Measurements from ENCODE around the gene C5orf24.
A peak's percentile ranks its signal among the peaks of the same experiment; 100 is the strongest.

C5orf24 gene

DNA sequence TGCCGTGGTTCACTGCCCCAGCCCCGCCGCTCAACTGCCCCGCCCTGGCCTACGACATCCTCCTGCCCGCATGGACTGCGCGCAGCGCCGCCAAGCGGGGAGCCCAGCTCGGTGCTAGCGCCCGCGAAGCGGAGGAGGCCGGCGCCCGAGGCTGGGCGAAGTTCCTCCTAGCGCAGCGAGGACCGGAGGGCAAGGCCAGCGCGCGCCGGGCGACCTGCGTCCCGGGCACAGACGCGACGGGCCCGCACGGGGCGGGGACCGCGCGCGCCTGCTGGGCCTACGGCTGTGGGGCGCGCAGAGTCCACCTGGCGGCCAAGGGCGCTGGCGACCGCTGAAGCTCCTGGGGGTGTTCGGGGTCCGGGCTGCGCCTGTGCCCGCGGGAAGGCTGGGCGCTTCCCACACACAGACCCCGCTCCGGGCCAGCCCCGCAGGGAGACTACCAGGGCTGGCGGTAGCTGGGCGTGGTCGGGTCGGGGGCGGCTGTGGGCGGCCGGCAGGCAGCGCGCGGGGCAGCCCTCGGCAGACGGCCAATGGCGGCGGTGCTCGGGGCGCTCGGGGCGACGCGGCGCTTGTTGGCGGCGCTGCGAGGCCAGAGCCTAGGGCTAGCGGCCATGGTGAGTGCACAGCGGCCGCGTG is 59.0 kb downstream of the C5orf24 start, which contains the start of gene PCBD2 (continued):
- TF ChIP-seq, protein P1, sequence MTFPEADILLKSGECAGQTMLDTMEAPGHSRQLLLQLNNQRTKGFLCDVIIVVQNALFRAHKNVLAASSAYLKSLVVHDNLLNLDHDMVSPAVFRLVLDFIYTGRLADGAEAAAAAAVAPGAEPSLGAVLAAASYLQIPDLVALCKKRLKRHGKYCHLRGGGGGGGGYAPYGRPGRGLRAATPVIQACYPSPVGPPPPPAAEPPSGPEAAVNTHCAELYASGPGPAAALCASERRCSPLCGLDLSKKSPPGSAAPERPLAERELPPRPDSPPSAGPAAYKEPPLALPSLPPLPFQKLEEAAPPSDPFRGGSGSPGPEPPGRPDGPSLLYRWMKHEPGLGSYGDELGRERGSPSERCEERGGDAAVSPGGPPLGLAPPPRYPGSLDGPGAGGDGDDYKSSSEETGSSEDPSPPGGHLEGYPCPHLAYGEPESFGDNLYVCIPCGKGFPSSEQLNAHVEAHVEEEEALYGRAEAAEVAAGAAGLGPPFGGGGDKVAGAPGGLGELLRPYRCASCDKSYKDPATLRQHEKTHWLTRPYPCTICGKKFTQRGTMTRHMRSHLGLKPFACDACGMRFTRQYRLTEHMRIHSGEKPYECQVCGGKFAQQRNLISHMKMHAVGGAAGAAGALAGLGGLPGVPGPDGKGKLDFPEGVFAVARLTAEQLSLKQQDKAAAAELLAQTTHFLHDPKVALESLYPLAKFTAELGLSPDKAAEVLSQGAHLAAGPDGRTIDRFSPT (tag by site-specific recombination; IDR thresholded peaks at IDR 0.05), result no peak
- TF ChIP-seq ZNF211 (tag by site-specific recombination; IDR thresholded peaks at IDR 0.05; ENCODE audit: low read depth) (no peak), ZNF335 (tag by site-specific recombination; conservative IDR thresholded peaks at IDR 0.05) (peak; percentile 67; the same call in 1 of the 2 replicates), TSHZ1 (tag by site-specific recombination; IDR thresholded peaks at IDR 0.05; ENCODE audit: borderline replicate concordance) (peak; percentile 24; the same call in 1 of the 2 replicates), GLIS1 (tag by site-specific recombination; IDR thresholded peaks at IDR 0.05) (peak; percentile 52; the same call in 1 of the 2 replicates), ZNF654 (tag by site-specific recombination; IDR thresholded peaks at IDR 0.05; ENCODE audit: low read depth) (peak; percentile 50), ZBTB17 (tag by site-specific recombination; IDR thresholded peaks at IDR 0.05) (peak; percentile 71), IKZF3 (tag by site-specific recombination; IDR thresholded peaks at IDR 0.05) (peak; percentile 54), KLF17 (tag by site-specific recombination; IDR thresholded peaks at IDR 0.05) (peak; percentile 74; the same call in 1 of the 2 replicates), HOXA7 (CRISPR knock-in tag; IDR thresholded peaks at IDR 0.05; ENCODE audit: borderline replicate concordance) (no peak)
- TF ChIP-seq, protein P2, sequence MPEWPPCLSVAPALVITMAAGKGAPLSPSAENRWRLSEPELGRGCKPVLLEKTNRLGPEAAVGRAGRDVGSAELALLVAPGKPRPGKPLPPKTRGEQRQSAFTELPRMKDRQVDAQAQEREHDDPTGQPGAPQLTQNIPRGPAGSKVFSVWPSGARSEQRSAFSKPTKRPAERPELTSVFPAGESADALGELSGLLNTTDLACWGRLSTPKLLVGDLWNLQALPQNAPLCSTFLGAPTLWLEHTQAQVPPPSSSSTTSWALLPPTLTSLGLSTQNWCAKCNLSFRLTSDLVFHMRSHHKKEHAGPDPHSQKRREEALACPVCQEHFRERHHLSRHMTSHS (tag by site-specific recombination; IDR thresholded peaks at IDR 0.05), result no peak
- TF ChIP-seq, protein P3, sequence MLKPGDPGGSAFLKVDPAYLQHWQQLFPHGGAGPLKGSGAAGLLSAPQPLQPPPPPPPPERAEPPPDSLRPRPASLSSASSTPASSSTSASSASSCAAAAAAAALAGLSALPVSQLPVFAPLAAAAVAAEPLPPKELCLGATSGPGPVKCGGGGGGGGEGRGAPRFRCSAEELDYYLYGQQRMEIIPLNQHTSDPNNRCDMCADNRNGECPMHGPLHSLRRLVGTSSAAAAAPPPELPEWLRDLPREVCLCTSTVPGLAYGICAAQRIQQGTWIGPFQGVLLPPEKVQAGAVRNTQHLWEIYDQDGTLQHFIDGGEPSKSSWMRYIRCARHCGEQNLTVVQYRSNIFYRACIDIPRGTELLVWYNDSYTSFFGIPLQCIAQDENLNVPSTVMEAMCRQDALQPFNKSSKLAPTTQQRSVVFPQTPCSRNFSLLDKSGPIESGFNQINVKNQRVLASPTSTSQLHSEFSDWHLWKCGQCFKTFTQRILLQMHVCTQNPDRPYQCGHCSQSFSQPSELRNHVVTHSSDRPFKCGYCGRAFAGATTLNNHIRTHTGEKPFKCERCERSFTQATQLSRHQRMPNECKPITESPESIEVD (tag by site-specific recombination; IDR thresholded peaks at IDR 0.05), result no peak
- TF ChIP-seq, protein P4, sequence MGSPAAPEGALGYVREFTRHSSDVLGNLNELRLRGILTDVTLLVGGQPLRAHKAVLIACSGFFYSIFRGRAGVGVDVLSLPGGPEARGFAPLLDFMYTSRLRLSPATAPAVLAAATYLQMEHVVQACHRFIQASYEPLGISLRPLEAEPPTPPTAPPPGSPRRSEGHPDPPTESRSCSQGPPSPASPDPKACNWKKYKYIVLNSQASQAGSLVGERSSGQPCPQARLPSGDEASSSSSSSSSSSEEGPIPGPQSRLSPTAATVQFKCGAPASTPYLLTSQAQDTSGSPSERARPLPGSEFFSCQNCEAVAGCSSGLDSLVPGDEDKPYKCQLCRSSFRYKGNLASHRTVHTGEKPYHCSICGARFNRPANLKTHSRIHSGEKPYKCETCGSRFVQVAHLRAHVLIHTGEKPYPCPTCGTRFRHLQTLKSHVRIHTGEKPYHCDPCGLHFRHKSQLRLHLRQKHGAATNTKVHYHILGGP (tag by site-specific recombination; IDR thresholded peaks at IDR 0.05), result no peak
- TF ChIP-seq, protein P5, sequence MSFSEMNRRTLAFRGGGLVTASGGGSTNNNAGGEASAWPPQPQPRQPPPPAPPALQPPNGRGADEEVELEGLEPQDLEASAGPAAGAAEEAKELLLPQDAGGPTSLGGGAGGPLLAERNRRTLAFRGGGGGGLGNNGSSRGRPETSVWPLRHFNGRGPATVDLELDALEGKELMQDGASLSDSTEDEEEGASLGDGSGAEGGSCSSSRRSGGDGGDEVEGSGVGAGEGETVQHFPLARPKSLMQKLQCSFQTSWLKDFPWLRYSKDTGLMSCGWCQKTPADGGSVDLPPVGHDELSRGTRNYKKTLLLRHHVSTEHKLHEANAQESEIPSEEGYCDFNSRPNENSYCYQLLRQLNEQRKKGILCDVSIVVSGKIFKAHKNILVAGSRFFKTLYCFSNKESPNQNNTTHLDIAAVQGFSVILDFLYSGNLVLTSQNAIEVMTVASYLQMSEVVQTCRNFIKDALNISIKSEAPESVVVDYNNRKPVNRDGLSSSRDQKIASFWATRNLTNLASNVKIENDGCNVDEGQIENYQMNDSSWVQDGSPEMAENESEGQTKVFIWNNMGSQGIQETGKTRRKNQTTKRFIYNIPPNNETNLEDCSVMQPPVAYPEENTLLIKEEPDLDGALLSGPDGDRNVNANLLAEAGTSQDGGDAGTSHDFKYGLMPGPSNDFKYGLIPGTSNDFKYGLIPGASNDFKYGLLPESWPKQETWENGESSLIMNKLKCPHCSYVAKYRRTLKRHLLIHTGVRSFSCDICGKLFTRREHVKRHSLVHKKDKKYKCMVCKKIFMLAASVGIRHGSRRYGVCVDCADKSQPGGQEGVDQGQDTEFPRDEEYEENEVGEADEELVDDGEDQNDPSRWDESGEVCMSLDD (tag by site-specific recombination; IDR thresholded peaks at IDR 0.05), result peak; percentile 47; the same call in 1 of the 2 replicates
- TF ChIP-seq, protein P6, sequence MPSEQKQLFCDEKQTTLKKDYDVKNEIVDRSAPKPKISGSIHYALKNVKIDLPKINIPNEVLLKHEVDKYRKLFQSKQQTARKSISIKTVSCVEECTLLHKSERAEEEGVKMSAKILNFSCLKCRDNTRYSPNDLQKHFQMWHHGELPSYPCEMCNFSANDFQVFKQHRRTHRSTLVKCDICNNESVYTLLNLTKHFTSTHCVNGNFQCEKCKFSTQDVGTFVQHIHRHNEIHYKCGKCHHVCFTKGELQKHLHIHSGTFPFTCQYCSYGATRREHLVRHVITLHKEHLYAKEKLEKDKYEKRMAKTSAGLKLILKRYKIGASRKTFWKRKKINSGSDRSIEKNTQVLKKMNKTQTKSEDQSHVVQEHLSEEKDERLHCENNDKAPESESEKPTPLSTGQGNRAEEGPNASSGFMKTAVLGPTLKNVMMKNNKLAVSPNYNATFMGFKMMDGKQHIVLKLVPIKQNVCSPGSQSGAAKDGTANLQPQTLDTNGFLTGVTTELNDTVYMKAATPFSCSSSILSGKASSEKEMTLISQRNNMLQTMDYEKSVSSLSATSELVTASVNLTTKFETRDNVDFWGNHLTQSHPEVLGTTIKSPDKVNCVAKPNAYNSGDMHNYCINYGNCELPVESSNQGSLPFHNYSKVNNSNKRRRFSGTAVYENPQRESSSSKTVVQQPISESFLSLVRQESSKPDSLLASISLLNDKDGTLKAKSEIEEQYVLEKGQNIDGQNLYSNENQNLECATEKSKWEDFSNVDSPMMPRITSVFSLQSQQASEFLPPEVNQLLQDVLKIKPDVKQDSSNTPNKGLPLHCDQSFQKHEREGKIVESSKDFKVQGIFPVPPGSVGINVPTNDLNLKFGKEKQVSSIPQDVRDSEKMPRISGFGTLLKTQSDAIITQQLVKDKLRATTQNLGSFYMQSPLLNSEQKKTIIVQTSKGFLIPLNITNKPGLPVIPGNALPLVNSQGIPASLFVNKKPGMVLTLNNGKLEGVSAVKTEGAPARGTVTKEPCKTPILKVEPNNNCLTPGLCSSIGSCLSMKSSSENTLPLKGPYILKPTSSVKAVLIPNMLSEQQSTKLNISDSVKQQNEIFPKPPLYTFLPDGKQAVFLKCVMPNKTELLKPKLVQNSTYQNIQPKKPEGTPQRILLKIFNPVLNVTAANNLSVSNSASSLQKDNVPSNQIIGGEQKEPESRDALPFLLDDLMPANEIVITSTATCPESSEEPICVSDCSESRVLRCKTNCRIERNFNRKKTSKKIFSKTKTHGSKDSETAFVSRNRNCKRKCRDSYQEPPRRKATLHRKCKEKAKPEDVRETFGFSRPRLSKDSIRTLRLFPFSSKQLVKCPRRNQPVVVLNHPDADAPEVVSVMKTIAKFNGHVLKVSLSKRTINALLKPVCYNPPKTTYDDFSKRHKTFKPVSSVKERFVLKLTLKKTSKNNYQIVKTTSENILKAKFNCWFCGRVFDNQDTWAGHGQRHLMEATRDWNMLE (tag by site-specific recombination; conservative IDR thresholded peaks at IDR 0.05; ENCODE audit: low read depth), result no peak
